C1 segment of cervical spinal cord (tissue), 14 donors: ENCODE data around the gene MYL11.

ENCODE experiments used
- DNase-seq, 14 donors: peaks; one replicate each; lab custom pipeline; 2025; lab: John Stamatoyannopoulos, UW

The MYL11 gene

GRCh38 chr16:30354423-30355143 lies 20.0 kb upstream of the MYL11 start:
- peak in 1 of 14 donors; percentile 56 for DNase-seq

DNA sequence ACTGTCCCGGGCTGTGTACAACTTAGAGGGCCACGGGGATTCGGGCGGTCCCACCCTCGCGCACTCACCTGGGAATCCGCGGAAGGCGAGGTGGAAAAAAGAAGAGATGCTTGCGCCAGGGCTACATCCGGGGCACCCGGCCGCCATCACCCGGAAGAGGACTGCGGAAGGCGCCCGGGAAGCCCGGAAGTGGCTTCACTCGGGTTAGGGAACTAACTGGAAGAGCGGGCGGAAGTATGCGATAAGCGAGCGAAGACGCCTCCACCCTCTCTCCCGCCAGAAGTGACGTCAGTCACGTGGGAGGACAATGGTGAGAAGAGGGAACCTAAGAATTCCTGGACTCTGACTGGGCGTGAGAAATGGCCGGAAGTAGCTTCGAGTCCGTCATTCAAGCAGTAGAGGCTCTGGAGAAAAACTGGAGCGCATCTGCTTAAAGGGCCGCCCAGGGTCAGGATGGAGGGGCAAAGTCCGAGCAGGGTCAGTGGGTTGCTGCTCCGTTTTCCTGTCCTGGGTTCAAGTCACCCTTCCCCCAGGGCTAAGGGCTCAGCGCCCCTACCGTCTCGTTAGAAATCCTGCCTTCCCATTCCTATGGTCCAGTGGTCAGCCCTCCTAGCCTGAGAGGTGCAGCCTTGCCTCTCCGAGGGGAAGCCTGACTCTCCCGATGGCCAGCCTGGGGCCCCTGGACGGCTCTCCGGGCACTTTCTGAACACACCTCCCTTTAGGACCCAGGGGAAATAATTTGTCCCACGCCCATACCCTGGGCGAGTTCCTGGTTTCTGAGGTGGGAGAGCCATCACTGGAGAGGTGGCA lies 19.3 kb upstream of the MYL11 start, which contains the start of gene CD2BP2:
Gene CD2BP2 (minus strand): TSS at position 165 of the 810 bp plus-strand sequence. CDS start 627 bp downstream, outside the sequence.
- DNase-seq = peak; percentile 41 to 98 (median 92)

DNA sequence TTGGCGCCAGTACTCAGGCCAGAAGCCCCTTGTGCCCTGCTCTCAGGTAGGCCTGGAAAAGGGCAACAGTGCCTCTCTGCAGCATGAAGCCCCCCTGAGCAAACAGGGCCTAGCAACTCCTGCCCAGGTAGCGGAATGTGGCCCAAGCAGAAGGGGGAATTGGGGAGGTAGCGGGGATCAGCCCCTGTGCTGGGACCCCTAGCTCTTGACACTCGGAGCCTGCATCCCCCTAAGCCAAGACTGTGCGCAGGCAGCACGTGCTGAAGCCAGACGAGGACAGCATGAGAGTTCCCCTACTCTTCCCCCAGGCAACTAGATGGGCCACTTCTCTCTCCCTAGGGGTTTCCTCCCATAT lies 18.7 kb upstream of the MYL11 start:
- DNase-seq = peak in 1 of 14 donors; percentile 54

- peak in 9 of 14 donors; percentile 21 to 65 (median 52) for DNase-seq
Observed at GRCh38 chr16:30356401-30357084, 18.1 kb upstream of the MYL11 start.

DNA sequence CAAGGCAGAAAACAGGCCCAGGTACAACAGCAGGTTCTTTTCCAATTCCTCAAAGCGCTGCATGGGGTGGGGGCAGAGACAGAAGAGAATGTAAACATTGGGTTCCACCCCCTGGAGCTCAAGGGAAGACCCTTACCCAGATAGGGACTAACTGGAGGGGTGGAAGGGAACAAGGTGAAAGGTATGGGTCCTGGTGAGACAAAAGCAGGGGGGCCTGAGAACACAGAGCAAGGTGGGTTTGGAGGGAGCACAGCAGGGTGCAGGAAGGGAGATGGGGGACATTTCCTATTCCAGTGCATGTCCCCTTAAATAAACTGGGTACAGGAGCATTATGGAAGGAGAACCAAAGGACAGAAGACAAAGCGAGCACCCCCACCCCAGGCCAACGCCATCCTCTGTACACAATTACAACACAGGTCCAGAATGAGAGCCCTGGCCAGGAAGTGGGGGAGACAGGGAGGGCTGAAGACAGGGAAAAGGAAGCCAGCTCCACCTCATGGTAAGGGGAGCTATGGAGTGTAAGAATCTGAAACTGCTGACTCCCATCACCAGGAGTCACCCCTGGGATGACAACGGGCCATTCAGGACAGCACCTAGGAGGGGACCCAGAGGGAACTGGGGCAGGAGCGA lies 17.4 kb upstream of the MYL11 start:
- DNase-seq = no peak

- DNase-seq = no peak
Observed at GRCh38 chr16:30357715-30358576, 16.7 kb upstream of the MYL11 start.

- DNase-seq = no peak
Observed at GRCh38 chr16:30358577-30358936, 16.0 kb upstream of the MYL11 start.

DNA sequence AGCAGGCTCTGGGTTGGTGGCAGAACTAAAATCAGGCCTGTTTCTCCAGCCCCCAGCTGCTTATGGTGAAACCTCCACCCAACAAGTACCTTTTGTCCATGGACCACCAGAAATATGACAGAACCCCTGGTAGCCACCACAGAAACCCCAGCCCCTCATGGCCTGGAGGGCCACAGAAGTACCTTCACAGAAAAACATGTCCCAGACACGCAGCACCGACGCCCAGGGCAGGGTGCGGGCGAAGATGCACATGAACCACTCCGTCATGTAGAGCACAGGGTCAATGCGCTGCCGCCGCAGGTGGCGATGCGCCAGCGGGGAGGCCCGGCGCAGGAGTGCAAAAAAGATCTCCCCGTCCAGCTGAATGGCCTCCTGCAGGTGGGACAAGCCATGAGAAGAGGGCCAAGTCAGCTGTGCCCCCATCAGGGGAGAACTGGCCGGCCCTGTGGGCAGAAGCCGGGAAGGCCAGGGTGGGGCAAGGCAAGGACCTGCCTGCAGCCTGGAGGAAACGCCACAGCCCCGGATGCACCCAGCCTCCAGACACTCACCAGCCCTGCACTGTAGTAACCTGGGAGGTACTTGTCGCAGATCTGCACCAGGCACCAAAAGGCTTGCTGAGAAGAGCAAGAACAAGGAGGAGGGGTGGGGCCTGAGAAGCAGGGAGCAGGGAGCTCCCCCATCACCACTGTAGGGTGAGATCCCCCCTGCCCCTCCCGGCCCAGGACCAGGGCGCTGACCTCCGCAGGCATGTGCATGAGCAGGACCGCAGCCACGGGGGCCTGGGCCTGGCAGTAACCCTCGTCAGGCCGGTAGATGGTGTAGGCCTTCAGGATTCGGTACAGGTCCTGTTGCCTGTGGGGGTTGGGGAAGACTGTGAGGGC lies 15.4 kb upstream of the MYL11 start:
- no peak for DNase-seq

DNA sequence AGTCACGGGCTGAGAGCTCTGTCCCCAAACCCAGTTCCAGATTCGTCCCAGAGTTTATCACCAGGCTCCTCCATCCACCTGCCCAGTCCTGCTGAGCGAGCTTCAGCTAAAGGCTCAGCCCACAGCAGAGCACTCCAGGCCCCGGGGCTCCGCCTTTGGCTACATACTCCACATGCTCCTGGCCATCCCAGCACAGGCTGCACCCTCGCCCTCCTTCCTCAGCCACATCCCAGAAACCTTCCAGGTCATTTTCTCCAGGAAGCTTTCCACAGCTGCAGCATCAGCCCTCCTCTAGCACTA lies 14.8 kb upstream of the MYL11 start:
- no peak for DNase-seq

- DNase-seq = no peak
Observed at GRCh38 chr16:30361180-30361579, 13.4 kb upstream of the MYL11 start.

DNA sequence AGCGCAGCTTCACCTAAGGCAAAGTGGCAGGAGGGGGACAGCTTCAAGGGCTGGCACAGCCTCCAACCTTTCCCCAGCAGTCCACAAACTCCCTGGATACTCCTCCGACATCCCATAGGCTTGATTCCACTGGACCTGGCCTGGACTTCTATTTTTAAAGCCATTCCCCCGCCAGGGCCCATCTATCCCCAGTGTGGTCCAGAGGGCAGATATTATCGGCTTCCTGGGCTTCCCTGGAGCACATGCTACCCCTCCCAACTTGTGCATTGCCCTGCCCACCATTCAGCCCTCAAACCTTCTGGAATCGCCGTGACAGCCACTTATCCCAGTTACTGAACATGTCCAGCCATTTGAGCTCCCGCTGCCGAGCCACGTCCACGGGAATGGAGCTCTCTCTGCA lies 9.4 kb upstream of the MYL11 start:
- no peak for DNase-seq

- DNase-seq = no peak
Observed at GRCh38 chr16:30366511-30366910, 8.1 kb upstream of the MYL11 start.

DNA sequence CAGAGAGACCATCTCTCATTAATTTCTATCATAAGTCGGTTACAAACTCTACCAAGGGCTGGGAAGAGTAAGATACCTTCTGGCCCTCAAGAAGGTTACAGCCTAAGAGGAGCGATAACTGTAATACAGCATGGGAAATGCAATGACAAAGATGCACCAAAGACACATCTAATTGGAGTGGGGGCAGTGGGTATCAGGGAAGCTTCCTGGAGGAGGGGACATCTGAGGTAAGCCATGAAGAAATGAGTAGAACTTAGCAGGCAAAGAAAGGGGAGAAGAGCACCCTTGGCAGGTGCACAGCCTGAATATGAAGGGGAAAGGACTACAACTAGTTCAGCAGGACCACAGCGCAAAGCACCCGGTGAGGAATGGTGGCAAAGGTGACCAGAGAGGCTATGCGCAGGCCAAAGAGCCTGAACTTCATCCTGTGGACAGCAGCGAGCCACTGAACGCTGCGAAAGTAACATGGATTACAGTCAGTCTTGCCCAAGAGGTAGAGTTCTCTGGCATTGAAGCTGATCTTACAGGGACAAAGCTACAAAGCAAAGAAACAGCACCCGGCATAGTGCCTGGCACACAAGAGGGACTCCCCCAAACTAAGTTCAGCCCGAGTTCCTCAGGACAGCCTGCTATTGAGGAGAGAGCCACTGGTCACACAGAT lies 7.1 kb upstream of the MYL11 start:
- DNase-seq = no peak

DNA sequence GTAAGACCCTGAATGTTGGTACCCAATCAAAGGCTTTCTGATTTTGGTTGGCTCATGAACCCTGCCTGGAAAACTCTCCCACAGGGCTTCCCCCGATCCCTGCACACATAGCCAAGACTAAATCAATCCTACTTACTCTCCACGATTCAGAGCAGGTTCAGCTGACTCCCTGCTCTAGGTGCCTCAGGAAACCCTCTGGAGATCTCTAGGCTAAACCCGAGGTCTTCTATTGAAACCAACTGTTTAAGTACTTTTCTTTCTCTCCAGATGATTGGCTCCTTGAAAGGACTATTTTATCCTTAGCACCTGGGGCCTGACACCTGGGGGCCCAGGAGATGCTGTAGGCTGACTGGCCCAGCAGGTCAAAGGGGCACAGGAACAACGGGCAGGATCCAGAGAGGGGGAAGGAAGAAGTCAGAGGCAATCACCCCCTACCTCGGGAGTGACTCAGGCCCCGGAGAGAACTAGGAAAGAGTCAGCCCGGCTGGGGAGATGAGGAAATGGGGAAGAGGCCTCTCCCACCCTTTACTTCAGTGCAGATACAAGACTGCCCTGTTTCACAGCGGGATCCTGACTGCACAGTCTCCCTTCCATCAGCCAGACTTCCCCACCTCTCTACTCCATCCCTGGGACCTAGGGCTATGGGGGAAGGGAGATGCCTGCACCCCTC lies 6.3 kb upstream of the MYL11 start:
- DNase-seq = peak in 2 of 14 donors; percentile 32 to 35

DNA sequence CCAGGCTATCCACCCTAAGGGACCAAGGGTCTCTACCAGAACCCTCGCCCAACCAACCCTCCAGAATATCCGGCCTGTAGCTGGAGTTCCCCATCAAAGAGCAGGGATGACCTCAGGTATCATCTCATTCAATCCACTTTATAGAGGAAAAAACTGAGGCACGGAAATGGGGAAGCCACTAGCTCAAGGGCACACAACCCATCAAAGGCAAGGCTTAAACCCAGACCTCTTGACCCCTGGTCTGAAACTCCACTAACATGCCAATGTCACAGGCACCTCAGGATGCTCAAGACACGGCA lies 5.9 kb upstream of the MYL11 start:
- no peak for DNase-seq

GRCh38 chr16:30369091-30369937 lies 5.3 kb upstream of the MYL11 start:
- DNase-seq = peak in 3 of 14 donors; percentile 29 to 42 (median 32)

- peak in 1 of 14 donors; percentile 63 for DNase-seq
Observed at GRCh38 chr16:30369938-30370455, 4.6 kb upstream of the MYL11 start.
